Measurements from ENCODE around the gene MAPRE2. TPM values are rescaled to one million over a fixed set of nuclear protein-coding genes. Genes with fewer than 3 reads are reported as not detected.
"Not testable (repeated sequence)": the region's sequence is repeated elsewhere in the genome, so short reads cannot be mapped to it uniquely, and the experiment has no call there.

MAPRE2 gene
- total and polyA plus RNA-seq, 2 donors (not counting 1 experiment from before 2014, with no cell fraction given): 18.5 to 88.1 TPM

DNA sequence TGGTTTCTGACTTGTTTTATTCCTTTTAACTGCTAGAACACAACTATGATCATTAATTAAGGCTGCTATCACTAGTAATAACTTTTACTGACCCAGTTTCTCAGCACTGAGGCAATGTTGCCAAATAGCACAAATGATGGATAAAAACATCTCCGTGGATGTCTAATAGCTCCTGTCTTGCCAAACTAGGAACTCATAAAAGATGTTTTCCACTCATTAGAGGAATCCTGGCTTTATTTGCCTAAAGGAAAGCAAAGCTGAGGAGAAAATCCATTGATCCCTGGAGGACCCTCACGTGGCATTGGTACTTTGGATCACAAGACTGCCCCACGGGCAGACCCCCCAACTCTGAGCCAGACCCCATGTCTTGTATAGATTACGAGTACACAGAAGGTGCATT, 103.5 kb downstream of the MAPRE2 start:
- Histone ChIP-seq H3K4me2 (ENCODE audit: extremely low read depth, insufficient read depth, low read length) (no peak overlapping the region), H4K20me1 (ENCODE audit: control insufficient read depth, extremely low read depth, insufficient read depth, low read length) (no peaks in the 10 kb centered on the region), H3K27me3 (ENCODE audit: control insufficient read depth, insufficient read depth, low read length) (no peaks in the 10 kb centered on the region), H3K27ac (ENCODE audit: insufficient read depth, low read length) (no peak overlapping the region), H3K79me2 (ENCODE audit: control insufficient read depth, insufficient read depth, low read length) (no peaks in the 10 kb centered on the region), H2AFZ (ENCODE audit: low read length) (no peak overlapping the region), H3K36me3 (ENCODE audit: control insufficient read depth, insufficient read depth, low read length) (no peaks in the 10 kb centered on the region), H3K9ac (ENCODE audit: insufficient read depth, low read length) (no peak overlapping the region), H3K9me3 (ENCODE audit: control insufficient read depth, insufficient read depth, low read depth, low read length) (no peaks in the 10 kb centered on the region), H3K4me1 (ENCODE audit: control insufficient read depth, extremely low read depth, insufficient read depth, low read length) (no peaks in the 10 kb centered on the region), H3K4me3 (replicated peaks in 1 of 4; ENCODE audit: control extremely low read depth in 1 of 4, insufficient read depth in 1 of 4, low read depth in 3 of 4, low read length in 4 of 4) (no peak overlapping the region)
- DNase-seq (ENCODE audit: low read depth in 2 of 2): no peak
- TF ChIP-seq CTCF (conservative IDR thresholded peaks at IDR 0.05 in 1 of 2, IDR thresholded peaks at IDR 0.05 in 1 of 2; ENCODE audit: low read depth in 1 of 2, low read length in 2 of 2) (no peak), EZH2 (IDR thresholded peaks at IDR 0.05; ENCODE audit: low read length, missing control alignments) (no peak)

DNA sequence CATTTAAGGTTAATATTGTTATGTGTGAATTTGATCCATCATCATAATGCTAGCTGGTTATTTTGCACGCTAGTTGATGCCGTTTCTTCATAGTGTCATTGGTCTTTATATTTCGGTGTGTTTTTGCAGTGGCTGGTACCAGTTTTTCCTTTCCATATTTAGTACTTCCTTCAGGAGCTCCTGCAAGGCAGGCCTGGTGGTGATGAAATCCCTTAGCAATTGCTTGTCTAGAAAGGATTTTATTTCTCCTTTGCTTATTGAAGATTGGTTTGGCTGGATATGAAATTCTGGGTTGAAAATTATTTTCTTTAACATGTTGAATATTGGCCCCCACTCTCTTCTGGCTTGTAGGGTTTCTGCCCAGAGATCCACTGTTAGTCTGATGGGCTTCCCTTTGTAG, 109.0 kb downstream of the MAPRE2 start:
- H4K20me1 ChIP-seq (ENCODE audit: control insufficient read depth, extremely low read depth, insufficient read depth, low read length); DNase-seq (ENCODE audit: low read depth in 2 of 2); H3K36me3 ChIP-seq (ENCODE audit: control insufficient read depth, insufficient read depth, low read length); H3K27me3 ChIP-seq (ENCODE audit: control insufficient read depth, insufficient read depth, low read length); H2AFZ ChIP-seq (ENCODE audit: low read length); H3K4me2 ChIP-seq (ENCODE audit: extremely low read depth, insufficient read depth, low read length); H3K9ac ChIP-seq (ENCODE audit: insufficient read depth, low read length); H3K4me3 ChIP-seq (replicated peaks in 1 of 4; ENCODE audit: control extremely low read depth in 1 of 4, insufficient read depth in 1 of 4, low read depth in 3 of 4, low read length in 4 of 4); H3K27ac ChIP-seq (ENCODE audit: insufficient read depth, low read length); H3K4me1 ChIP-seq (ENCODE audit: control insufficient read depth, extremely low read depth, insufficient read depth, low read length); H3K79me2 ChIP-seq (ENCODE audit: control insufficient read depth, insufficient read depth, low read length); H3K9me3 ChIP-seq (ENCODE audit: control insufficient read depth, insufficient read depth, low read depth, low read length): not testable (repeated sequence)

- Histone ChIP-seq H2AFZ (ENCODE audit: low read length) (no peak overlapping the region), H3K9me3 (ENCODE audit: control insufficient read depth, insufficient read depth, low read depth, low read length) (no peaks in the 10 kb centered on the region), H3K27ac (ENCODE audit: insufficient read depth, low read length) (no peak overlapping the region), H3K9ac (ENCODE audit: insufficient read depth, low read length) (no peak overlapping the region), H3K79me2 (ENCODE audit: control insufficient read depth, insufficient read depth, low read length) (no peaks in the 10 kb centered on the region), H3K4me3 (replicated peaks in 1 of 4; ENCODE audit: control extremely low read depth in 1 of 4, insufficient read depth in 1 of 4, low read depth in 3 of 4, low read length in 4 of 4) (no peak overlapping the region), H3K36me3 (ENCODE audit: control insufficient read depth, insufficient read depth, low read length) (no peaks in the 10 kb centered on the region), H3K4me1 (ENCODE audit: control insufficient read depth, extremely low read depth, insufficient read depth, low read length) (no peaks in the 10 kb centered on the region), H4K20me1 (ENCODE audit: control insufficient read depth, extremely low read depth, insufficient read depth, low read length) (no peaks in the 10 kb centered on the region), H3K4me2 (ENCODE audit: extremely low read depth, insufficient read depth, low read length) (no peak overlapping the region), H3K27me3 (ENCODE audit: control insufficient read depth, insufficient read depth, low read length) (no peaks in the 10 kb centered on the region)
- DNase-seq (ENCODE audit: low read depth in 2 of 2): no peak
- TF ChIP-seq EZH2 (IDR thresholded peaks at IDR 0.05; ENCODE audit: low read length, missing control alignments): no peak
- no peak for TF ChIP-seq CTCF (conservative IDR thresholded peaks at IDR 0.05 in 1 of 2, IDR thresholded peaks at IDR 0.05 in 1 of 2; ENCODE audit: low read depth in 1 of 2, low read length in 2 of 2)
Observed at GRCh38 chr18:35153609-35154272, 112.5 kb downstream of the MAPRE2 start.
